HepG2 (cell line): ENCODE data around the gene CYP27B1. TPM values are rescaled to one million over a fixed set of nuclear protein-coding genes. Genes with fewer than 3 reads are reported as not detected.

Experiments used
- ATM ChIP-seq: fragments of 450-650 bp; IDR thresholded peaks from 2 replicates; pipeline ENCODE4 v1.7.1; 2017; ENCODE audit warnings: mild to moderate bottlenecking, borderline replicate concordance
- HNRNPL ChIP-seq: fragments of 200-400 bp; formaldehyde crosslinking; IDR thresholded peaks from 2 replicates; pipeline ENCODE4 v1.6.1; 2017; ENCODE audit warnings: mild to moderate bottlenecking, low read depth, low read length
- HNRNPLL ChIP-seq: fragments of 200-400 bp; formaldehyde crosslinking; IDR thresholded peaks from 2 replicates; pipeline ENCODE4 v1.6.1; 2017; ENCODE audit warnings: mild to moderate bottlenecking, low read depth, low read length; ENCODE audit not compliant: poor library complexity, severe bottlenecking
- MEIS1 ChIP-seq: sonication (generic); formaldehyde crosslinking; IDR thresholded peaks from 2 replicates; pipeline ENCODE4 v1.9.0; 2021; ENCODE audit warnings: mild to moderate bottlenecking, missing genetic modification reagents, moderate library complexity, borderline replicate concordance
- MIER2 ChIP-seq: IDR thresholded peaks from 2 replicates; pipeline ENCODE4 v1.6.1; 2016; ENCODE audit warnings: missing biosample characterization, missing genetic modification reagents
- REPIN1 ChIP-seq: sonication (generic); formaldehyde crosslinking; IDR thresholded peaks from 2 replicates; pipeline ENCODE4 v1.8.0; 2022; ENCODE audit warnings: missing genetic modification reagents, low read depth, mild to moderate bottlenecking, borderline replicate concordance
- SP4 ChIP-seq: sonication (generic); formaldehyde crosslinking; IDR thresholded peaks from 2 replicates; pipeline ENCODE4 v1.8.1; 2023; ENCODE audit warnings: mild to moderate bottlenecking, missing genetic modification reagents
- TCF7L2 ChIP-seq: IDR thresholded peaks from 2 replicates; pipeline ENCODE4 v1.6.1; 2011; ENCODE audit warnings: mild to moderate bottlenecking, low read depth, low read length, moderate library complexity
- U2AF2 ChIP-seq: fragments of 200-400 bp; formaldehyde crosslinking; IDR thresholded peaks from 2 replicates; pipeline ENCODE4 v1.6.1; 2017; ENCODE audit warnings: low read depth, mild to moderate bottlenecking, low read length
- ZMYM3 ChIP-seq: sonication (generic); formaldehyde crosslinking; IDR thresholded peaks from 2 replicates; pipeline ENCODE4 v1.5.1; 2020; ENCODE audit warnings: mild to moderate bottlenecking, missing genetic modification reagents
- ZNF225 ChIP-seq: sonication (generic); formaldehyde crosslinking; IDR thresholded peaks from 2 replicates; pipeline ENCODE4 v1.4.0; 2020; ENCODE audit warnings: mild to moderate bottlenecking, missing genetic modification reagents
- ZNF720 ChIP-seq: sonication (generic); formaldehyde crosslinking; IDR thresholded peaks from 2 replicates; pipeline ENCODE4 v1.4.0; 2020; ENCODE audit warnings: missing genetic modification reagents
- ZNF737 ChIP-seq: sonication (generic); formaldehyde crosslinking; IDR thresholded peaks from 2 replicates; pipeline ENCODE4 v1.5.0; 2020; ENCODE audit warnings: missing genetic modification reagents, mild to moderate bottlenecking, borderline replicate concordance
- polyA plus RNA-seq, 8 experiments: library from polyadenylated mRNA; depleted of rRNA in 3 of 8; stranded (reverse) in 7 of 8; unstranded in 1 of 8; fragments of >200 nt; fragmentation: Illumina TruSeq in 4 of 8; extraction: Trizol in 4 of 8; gene quantifications; 2 replicates each; pipeline versions ENCODE4 v1.2.1 to v1.2.3, GENCODE V29; 2011 to 2016; ENCODE audit warnings: low read depth in 4 of 8, missing spikeins in 1 of 8, mixed read lengths in 1 of 8; ENCODE audit not compliant: insufficient read depth in 1 of 8
- total RNA-seq, 5 experiments: library from RNA; depleted of rRNA; stranded (reverse); fragments of >200 nt; fragmentation: Illumina TruSeq; extraction: Trizol; gene quantifications; 2 replicates each; pipeline ENCODE4 v1.2.3, GENCODE V29; 2016; ENCODE audit warnings: low read depth in 1 of 5
- TF ChIP-seq, protein P1 (sequence below): sonication (generic); formaldehyde crosslinking; IDR thresholded peaks from 2 replicates; pipeline ENCODE4 v1.4.0; 2020; ENCODE audit warnings: missing genetic modification reagents
- TF ChIP-seq, protein P2 (sequence below): IDR thresholded peaks from 2 replicates; pipeline ENCODE4 v1.6.1; 2016; ENCODE audit warnings: low read depth, control low read depth
- TF ChIP-seq, protein P3 (sequence below): sonication (generic); formaldehyde crosslinking; IDR thresholded peaks from 2 replicates; pipeline ENCODE4 v1.4.0; 2020; ENCODE audit warnings: missing genetic modification reagents, borderline replicate concordance
- TF ChIP-seq, protein P4 (sequence below): sonication (generic); formaldehyde crosslinking; IDR thresholded peaks from 2 replicates; pipeline ENCODE4; 2020; ENCODE audit warnings: missing genetic modification reagents, mild to moderate bottlenecking, borderline replicate concordance
- TF ChIP-seq, protein P5 (sequence below): sonication (generic); formaldehyde crosslinking; IDR thresholded peaks from 2 replicates; pipeline ENCODE4 v1.8.1; 2023; ENCODE audit warnings: mild to moderate bottlenecking, missing genetic modification reagents, borderline replicate concordance
- TF ChIP-seq, protein P6 (sequence below): sonication (generic); formaldehyde crosslinking; IDR thresholded peaks from 2 replicates; pipeline ENCODE4 v1.4.0; 2020; ENCODE audit warnings: missing genetic modification reagents, mild to moderate bottlenecking, borderline replicate concordance

The CYP27B1 gene
- total and polyA plus RNA-seq, 2 of the 13 experiments (the other 11 are each of a cell fraction or from before 2014, with no cell fraction given) = 2.3 to 3.0 TPM

DNA sequence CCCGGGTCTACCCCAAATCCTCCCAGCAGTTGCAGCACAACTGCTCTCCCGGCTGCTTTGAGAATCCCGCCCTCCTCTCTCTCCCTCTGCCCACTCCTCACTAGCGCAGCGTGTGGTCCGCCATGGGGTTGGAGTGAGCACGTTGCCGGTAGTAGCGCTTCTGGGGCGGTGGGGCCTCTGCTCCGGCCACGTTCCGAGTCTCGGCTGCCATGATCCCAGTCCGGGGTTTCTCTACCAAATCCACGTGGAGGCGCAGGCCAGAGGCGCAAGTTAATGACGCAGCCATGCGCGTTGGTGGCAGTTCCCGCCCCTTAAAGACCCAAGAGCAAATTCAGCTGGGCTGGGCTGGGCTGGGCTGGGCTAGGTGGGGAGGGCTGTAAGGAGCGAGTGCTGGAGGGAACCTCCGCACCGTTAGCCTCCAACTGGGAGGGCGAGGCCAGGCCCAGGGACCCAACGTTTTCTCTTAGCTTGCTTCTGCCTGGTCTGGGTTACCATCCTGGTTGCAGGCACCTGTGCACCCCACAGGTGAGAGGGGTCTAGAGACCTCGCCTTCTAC, 5.1 kb upstream of the CYP27B1 start, which contains the start of gene METTL1 (continued):
- TF ChIP-seq ATM (no peak), ZNF225 (CRISPR knock-in tag) (no peak), HNRNPL (0 out of 2 replicates have a peak, but pooled peaks have one; percentile 77), U2AF2 (no peak), SP4 (CRISPR knock-in tag) (peak; percentile 95), HNRNPLL (peak; percentile 90), ZNF737 (no peak), ZNF720 (0 out of 2 replicates have a peak, but pooled peaks have one; percentile 22), REPIN1 (CRISPR knock-in tag) (peak; percentile 98), MIER2 (peak; percentile 52; the same call in 1 of the 2 replicates), ZMYM3 (CRISPR knock-in tag) (peak; percentile 9; the same call in 1 of the 2 replicates), MEIS1 (peak; percentile 57; the same call in 1 of the 2 replicates), TCF7L2 (no peak)
- TF ChIP-seq, protein P1, sequence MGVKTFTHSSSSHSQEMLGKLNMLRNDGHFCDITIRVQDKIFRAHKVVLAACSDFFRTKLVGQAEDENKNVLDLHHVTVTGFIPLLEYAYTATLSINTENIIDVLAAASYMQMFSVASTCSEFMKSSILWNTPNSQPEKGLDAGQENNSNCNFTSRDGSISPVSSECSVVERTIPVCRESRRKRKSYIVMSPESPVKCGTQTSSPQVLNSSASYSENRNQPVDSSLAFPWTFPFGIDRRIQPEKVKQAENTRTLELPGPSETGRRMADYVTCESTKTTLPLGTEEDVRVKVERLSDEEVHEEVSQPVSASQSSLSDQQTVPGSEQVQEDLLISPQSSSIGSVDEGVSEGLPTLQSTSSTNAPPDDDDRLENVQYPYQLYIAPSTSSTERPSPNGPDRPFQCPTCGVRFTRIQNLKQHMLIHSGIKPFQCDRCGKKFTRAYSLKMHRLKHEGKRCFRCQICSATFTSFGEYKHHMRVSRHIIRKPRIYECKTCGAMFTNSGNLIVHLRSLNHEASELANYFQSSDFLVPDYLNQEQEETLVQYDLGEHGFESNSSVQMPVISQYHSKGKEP (CRISPR knock-in tag) = 0 out of 2 replicates have a peak, but pooled peaks have one; percentile 31
- TF ChIP-seq, protein P2, sequence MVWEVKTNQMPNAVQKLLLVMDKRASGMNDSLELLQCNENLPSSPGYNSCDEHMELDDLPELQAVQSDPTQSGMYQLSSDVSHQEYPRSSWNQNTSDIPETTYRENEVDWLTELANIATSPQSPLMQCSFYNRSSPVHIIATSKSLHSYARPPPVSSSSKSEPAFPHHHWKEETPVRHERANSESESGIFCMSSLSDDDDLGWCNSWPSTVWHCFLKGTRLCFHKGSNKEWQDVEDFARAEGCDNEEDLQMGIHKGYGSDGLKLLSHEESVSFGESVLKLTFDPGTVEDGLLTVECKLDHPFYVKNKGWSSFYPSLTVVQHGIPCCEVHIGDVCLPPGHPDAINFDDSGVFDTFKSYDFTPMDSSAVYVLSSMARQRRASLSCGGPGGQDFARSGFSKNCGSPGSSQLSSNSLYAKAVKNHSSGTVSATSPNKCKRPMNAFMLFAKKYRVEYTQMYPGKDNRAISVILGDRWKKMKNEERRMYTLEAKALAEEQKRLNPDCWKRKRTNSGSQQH (CRISPR knock-in tag) = peak; percentile 74
- TF ChIP-seq, protein P3, sequence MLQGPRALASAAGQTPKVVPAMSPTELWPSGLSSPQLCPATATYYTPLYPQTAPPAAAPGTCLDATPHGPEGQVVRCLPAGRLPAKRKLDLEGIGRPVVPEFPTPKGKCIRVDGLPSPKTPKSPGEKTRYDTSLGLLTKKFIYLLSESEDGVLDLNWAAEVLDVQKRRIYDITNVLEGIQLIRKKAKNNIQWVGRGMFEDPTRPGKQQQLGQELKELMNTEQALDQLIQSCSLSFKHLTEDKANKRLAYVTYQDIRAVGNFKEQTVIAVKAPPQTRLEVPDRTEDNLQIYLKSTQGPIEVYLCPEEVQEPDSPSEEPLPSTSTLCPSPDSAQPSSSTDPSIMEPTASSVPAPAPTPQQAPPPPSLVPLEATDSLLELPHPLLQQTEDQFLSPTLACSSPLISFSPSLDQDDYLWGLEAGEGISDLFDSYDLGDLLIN (CRISPR knock-in tag) = no peak
- TF ChIP-seq, protein P4, sequence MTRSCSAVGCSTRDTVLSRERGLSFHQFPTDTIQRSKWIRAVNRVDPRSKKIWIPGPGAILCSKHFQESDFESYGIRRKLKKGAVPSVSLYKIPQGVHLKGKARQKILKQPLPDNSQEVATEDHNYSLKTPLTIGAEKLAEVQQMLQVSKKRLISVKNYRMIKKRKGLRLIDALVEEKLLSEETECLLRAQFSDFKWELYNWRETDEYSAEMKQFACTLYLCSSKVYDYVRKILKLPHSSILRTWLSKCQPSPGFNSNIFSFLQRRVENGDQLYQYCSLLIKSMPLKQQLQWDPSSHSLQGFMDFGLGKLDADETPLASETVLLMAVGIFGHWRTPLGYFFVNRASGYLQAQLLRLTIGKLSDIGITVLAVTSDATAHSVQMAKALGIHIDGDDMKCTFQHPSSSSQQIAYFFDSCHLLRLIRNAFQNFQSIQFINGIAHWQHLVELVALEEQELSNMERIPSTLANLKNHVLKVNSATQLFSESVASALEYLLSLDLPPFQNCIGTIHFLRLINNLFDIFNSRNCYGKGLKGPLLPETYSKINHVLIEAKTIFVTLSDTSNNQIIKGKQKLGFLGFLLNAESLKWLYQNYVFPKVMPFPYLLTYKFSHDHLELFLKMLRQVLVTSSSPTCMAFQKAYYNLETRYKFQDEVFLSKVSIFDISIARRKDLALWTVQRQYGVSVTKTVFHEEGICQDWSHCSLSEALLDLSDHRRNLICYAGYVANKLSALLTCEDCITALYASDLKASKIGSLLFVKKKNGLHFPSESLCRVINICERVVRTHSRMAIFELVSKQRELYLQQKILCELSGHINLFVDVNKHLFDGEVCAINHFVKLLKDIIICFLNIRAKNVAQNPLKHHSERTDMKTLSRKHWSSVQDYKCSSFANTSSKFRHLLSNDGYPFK (CRISPR knock-in tag) = peak; percentile 88; the same call in 1 of the 2 replicates
- TF ChIP-seq, protein P5, sequence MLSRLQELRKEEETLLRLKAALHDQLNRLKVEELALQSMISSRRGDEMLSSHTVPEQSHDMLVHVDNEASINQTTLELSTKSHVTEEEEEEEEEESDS (CRISPR knock-in tag) = 0 out of 2 replicates have a peak, but pooled peaks have one; percentile 70
- TF ChIP-seq, protein P6, sequence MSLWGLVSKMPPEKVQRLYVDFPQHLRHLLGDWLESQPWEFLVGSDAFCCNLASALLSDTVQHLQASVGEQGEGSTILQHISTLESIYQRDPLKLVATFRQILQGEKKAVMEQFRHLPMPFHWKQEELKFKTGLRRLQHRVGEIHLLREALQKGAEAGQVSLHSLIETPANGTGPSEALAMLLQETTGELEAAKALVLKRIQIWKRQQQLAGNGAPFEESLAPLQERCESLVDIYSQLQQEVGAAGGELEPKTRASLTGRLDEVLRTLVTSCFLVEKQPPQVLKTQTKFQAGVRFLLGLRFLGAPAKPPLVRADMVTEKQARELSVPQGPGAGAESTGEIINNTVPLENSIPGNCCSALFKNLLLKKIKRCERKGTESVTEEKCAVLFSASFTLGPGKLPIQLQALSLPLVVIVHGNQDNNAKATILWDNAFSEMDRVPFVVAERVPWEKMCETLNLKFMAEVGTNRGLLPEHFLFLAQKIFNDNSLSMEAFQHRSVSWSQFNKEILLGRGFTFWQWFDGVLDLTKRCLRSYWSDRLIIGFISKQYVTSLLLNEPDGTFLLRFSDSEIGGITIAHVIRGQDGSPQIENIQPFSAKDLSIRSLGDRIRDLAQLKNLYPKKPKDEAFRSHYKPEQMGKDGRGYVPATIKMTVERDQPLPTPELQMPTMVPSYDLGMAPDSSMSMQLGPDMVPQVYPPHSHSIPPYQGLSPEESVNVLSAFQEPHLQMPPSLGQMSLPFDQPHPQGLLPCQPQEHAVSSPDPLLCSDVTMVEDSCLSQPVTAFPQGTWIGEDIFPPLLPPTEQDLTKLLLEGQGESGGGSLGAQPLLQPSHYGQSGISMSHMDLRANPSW (CRISPR knock-in tag) = peak; percentile 54; the same call in 1 of the 2 replicates
